H1 (cell line): Measurements from ENCODE around the gene LYVE1. TPM values are rescaled to one million over a fixed set of nuclear protein-coding genes. Genes with fewer than 3 reads are reported as not detected.

Experiments
- BRCA1 ChIP-seq: IDR thresholded peaks from 2 replicates; pipeline ENCODE4 v1.6.1; 2012; ENCODE audit warnings: low read depth, low read length, improper control_type of control experiment
- POLR2A ChIP-seq, 2 experiments: IDR thresholded peaks; 1 replicate in 1 of 2; 2 replicates in 1 of 2; pipeline ENCODE4 v1.6.1; 2011; ENCODE audit warnings: low read depth in 2 of 2, low read length in 2 of 2, mild to moderate bottlenecking in 2 of 2; ENCODE audit errors: control extremely low read depth in 1 of 2
- polyA plus RNA-seq, 7 experiments: library from polyadenylated mRNA; depleted of rRNA in 3 of 7; stranded (reverse) in 5 of 7; unstranded in 2 of 7; fragments of >200 nt in 5 of 7; fragments of 200-250 nt in 2 of 7; gene quantifications; 1 replicate in 5 of 7; 2 replicates in 1 of 7; 4 replicates in 1 of 7; pipeline versions ENCODE4 v1.2.1 to v1.2.3, GENCODE V29; 2011 to 2013; ENCODE audit warnings: missing spikeins in 2 of 7, mixed read lengths in 2 of 7
- total RNA-seq: library from RNA; stranded (reverse); fragmentation: NEBNext Ultra II Directional; extraction: Animal tissue kit (Norgen Biotek cat#: 25700); gene quantifications from 2 replicates; pipeline ENCODE4 v1.2.1, GENCODE V29; 2021

The LYVE1 gene
- total and polyA plus RNA-seq, 2 of the 8 experiments (the other 6 are each of a cell fraction or from before 2014, with no cell fraction given): 0.09 TPM; not detected in 1

DNA sequence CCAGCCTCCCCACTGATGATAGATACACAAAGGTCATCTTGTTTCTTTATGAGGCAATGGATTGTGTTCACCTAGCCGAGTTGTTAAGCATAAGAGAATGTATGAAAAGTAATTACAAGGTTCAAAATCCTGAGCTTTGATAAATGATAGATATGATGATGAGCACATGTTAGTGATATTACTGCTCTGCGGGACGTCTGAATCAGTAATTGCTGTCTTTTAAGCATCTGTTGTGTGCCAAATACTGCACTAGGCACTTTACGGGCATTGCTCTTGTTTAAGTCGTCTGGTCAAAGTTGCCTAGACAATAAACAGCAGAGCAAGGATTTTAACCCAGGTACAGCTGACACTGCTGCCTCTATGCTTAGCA lies 26.9 kb downstream of the LYVE1 start (continued):
- TF ChIP-seq BRCA1: no peak
- TF ChIP-seq POLR2A (IDR thresholded peaks at IDR 0.05; ENCODE audit: control extremely low read depth in 1 of 2, low read depth in 2 of 2, low read length in 2 of 2): no peak
